HS-27A (cell line): ENCODE results near the gene COL6A5.

Experiments used
- DNase-seq: peaks from one replicate; pipeline ENCODE4 v3.0.0-alpha.2; 2012; ENCODE audit warnings: low read depth, missing footprints

COL6A5 gene

DNA sequence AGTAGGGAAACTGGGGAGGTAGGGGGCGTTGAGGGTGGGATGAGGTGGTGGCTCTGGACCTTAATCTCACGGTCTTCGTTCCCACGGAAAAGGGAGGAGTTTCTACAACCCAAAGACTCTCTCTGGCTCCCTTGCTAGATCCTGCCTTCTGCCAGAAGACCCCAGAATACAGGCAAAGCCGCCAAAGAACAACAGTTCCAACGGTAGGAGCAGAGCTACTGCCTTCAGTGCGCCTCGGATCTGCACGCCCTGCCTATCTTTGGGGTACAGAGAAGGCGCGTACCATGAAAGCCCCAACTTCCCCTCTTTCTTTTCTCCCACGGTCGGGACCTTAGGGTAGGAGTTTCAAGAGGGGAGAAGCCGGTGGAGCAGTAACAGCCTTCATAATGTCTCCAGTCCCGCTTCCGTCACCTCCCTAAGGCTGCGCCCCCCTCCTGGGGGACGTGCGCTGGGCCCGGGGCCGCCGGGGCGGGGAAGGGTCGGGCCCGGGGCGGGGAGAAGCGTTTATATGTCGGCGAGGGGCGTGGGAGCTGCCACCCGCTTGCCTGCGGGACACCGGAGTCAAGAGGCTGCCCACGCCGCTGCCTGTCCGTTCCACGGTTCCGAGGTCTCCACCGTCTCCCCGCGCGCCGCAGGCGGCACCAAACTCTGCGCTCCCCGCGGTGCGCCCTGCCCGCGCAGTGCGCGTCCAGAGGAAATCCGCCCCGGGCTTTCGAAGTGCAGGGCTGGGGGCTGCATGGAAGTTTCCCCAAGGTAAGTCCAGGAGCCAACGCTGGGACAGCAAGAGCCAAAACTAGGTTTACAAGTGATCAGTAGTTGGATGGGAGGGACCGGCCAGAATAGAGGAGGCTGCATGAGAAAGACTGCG, 171.4 kb downstream of the COL6A5 start, which contains the start of gene COL6A6:
Gene COL6A6, plus strand, starts transcription at position 533 of the 868 bp plus-strand sequence. CDS start 43,188 bp downstream, outside the sequence.
- no peak for DNase-seq

DNA sequence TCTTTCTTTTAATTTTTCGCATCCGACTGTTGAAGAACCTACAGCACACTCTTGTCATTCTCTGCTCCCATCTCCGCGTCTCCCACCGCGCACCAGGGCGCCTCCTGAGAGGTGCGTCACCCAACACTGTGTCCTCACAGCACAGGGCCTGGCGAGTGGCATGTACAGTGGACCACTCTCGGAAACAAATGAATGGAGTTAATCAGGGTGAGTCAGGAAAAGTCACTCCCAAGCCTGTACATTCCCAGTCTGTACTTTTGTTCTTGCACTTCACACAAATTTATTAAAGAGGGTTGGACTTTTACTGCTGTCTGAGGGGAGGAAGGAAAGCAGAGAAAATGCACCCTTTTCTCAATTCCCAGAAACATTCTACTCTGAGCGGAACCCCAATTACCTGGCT, 172.1 kb downstream of the COL6A5 start:
- no peak for DNase-seq

DNA sequence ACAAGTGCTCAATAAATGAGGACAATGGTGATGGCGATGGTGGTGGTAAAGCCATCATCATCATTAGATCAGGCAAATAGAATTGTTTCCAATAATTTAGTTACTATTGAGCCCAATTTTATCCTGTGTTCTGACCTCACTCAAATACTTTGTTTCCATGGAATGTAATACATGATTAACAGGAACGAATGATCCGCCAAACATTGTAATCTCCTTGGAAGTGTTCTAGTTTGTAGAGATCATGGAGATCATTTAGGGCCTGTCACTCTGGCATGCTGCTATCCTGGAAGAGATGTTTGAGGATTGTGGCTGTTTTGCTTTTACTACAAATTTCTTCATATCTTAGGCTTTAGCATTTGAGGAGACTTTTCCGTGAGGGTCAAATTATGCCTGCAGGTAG, 174.3 kb downstream of the COL6A5 start:
- DNase-seq = no peak

DNA sequence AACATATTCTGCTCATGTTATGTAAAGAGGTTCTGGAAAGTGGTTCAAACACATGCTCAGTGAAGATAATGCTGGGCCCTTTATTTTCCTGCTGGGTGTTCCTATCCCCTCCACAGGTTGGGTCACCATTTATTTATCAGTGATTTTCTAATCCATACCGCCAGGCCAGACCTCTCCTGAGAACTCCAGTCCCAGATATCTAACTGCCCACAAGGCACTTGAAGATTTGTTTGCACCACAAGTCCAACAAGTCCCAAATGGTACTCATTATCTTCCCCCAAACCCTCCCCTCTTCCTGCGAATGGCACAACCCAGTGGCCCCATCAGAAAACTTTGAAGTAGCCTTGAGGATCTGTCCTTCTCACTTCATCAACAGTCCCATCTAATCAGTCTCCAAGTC, 176.9 kb downstream of the COL6A5 start:
- DNase-seq = no peak

DNA sequence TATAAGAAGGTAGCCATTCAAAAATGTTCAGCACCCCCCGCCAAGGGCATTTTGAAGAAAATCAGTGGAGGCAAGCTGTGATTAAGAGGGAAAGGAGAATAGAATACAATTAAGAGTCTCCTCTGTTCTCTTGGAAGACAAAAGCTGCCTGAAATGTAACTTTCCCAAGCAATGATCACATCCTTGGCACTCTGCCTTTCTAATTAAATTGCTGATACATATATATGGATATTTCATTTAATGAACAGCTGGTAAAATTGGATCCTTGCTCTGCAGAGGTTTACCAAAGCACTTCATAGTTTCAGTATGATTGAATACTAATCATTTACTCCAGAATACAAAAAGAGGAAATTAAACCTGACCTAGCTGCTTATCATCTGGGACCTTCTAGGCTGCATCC, 182.0 kb downstream of the COL6A5 start:
- DNase-seq = no peak

DNA sequence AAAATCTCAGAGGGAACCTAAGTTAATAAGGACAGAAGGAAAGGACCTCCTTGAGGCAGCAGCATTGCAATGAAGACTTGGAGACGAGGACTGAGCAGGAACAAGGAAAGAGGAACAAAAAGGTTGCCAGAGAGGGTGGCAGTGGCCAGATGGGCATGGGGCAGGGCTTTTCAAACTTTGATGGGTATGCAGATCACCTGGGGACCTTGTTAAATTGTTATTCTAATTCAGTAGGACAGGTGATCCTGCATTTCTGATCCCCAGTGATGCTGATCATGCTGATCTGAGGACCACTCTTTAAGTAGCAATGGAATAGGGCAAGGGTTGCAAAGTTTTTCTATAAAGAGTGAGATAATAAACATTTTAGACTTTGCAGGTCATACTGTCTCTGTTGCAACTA, 182.6 kb downstream of the COL6A5 start:
- no peak for DNase-seq

DNA sequence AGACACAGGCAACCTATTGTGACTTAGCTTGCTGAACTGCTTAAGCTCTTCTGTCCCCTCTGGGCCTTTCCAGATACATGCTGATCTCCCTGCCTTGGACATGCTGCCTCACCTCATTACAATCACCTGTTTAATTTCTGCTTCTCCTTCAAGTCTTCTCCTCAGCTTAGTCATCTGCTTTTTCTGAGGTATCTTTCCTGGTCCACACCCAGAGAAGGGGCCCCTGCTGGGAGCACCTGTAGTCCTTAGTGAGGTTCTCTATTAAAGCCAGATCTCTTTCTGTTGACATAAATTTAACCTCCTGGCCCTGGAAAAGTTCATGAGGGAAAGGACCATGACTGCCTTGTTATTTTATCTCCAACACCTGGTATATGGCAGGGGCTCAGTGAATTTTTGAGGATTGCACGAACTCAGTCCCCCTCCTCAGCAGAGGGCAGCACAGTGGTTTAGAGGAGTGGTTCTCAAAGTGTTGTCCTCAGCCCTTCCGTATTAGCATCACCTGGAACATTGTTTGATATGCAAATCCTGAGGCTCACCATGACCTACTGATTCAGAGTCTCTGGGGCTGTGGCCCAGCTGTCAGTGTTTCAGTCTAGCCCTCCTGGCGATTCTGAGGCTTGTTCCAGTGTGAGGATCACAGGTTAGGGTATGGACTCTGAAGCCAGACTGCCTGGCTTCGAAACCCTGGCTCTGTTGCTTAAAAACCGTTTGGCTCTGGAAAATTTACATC, 184.2 kb downstream of the COL6A5 start:
- DNase-seq = no peak

DNA sequence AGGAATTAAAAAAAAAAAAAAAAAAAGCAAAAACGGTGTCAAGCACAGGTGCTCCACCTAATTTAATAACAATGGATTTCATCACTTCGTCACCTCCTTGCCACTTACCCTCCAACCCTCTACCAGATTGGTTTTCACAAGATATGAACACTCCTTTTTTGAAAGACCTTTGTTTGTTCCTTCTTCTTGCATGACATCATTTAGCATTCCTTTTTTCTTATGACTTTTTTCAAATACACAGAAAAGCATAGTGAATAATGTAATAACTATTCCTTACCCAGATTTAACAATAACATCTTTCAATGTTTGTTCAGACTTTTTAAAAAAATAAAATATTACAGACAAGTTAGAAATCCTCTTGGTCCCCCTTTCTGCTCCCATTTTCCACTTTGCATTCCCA, 187.8 kb downstream of the COL6A5 start:
- no peak for DNase-seq
